ENCODE results near the gene SEZ6L2. TPM values are rescaled to one million over a fixed set of nuclear protein-coding genes. Genes with fewer than 3 reads are reported as not detected.

Gene SEZ6L2
- total and polyA plus RNA-seq, 2 of the 13 experiments (the other 11 are each of a cell fraction or from before 2014, with no cell fraction given), result 14.9 to 16.9 TPM

GRCh38 chr16:29943846-29944799 is 44.8 kb upstream of the SEZ6L2 start (continued):
- TF ChIP-seq MAFK (conservative IDR thresholded peaks at IDR 0.05 in 1 of 2, IDR thresholded peaks at IDR 0.05 in 1 of 2; ENCODE audit: low read length in 2 of 2), result peak; percentile 22 to 32; a peak in 2 of 4 replicates
- TF ChIP-seq ZNF160 (CRISPR knock-in tag; IDR thresholded peaks at IDR 0.05), result no peak
- TF ChIP-seq HDAC1 (CRISPR knock-in tag; IDR thresholded peaks at IDR 0.05), result no peak
- TF ChIP-seq ZNF784 (CRISPR knock-in tag; IDR thresholded peaks at IDR 0.05; ENCODE audit: borderline replicate concordance), result 0 out of 2 replicates have a peak, but pooled peaks have one; percentile 24
- TF ChIP-seq RFX5 (IDR thresholded peaks at IDR 0.05; ENCODE audit: low read depth, low read length), result peak; percentile 21; the same call in 1 of the 2 replicates
- peak in 1 of 2 experiments; percentile 29; a peak in 2 of 4 replicates for TF ChIP-seq EP300 (IDR thresholded peaks at IDR 0.05; ENCODE audit: low read depth in 2 of 2, low read length in 2 of 2)
- no peak; the same call in 1 of the 2 replicates for TF ChIP-seq EP300 (CRISPR knock-in tag; IDR thresholded peaks at IDR 0.05; ENCODE audit: borderline replicate concordance)
- peak; percentile 47; the same call in 1 of the 2 replicates for TF ChIP-seq HOXA3 (CRISPR knock-in tag; IDR thresholded peaks at IDR 0.05)
- TF ChIP-seq MIXL1 (CRISPR knock-in tag; IDR thresholded peaks at IDR 0.05), result 0 out of 2 replicates have a peak, but pooled peaks have one; percentile 41
- TF ChIP-seq NONO (IDR thresholded peaks at IDR 0.05), result no peak
- no peak for TF ChIP-seq NONO (CRISPR knock-in tag; conservative IDR thresholded peaks at IDR 0.05)
- TF ChIP-seq JUN (CRISPR knock-in tag; IDR thresholded peaks at IDR 0.05), result peak; percentile 65
- peak; percentile 85 for TF ChIP-seq ZMYM3 (CRISPR knock-in tag; IDR thresholded peaks at IDR 0.05)
- TF ChIP-seq LBX2 (CRISPR knock-in tag; IDR thresholded peaks at IDR 0.05; ENCODE audit: borderline replicate concordance), result no peak
- TF ChIP-seq NR2F6 (IDR thresholded peaks at IDR 0.05), result no peak
- peak; percentile 12; the same call in 1 of the 2 replicates for TF ChIP-seq NR2F6 (CRISPR knock-in tag; IDR thresholded peaks at IDR 0.05)
- peak; percentile 92 for TF ChIP-seq SP5 (CRISPR knock-in tag; IDR thresholded peaks at IDR 0.05; ENCODE audit: borderline replicate concordance, low read depth)
- TF ChIP-seq ZNF614 (CRISPR knock-in tag; IDR thresholded peaks at IDR 0.05; ENCODE audit: borderline replicate concordance), result 0 out of 2 replicates have a peak, but pooled peaks have one; percentile 36
- no peak for TF ChIP-seq SOX6 (IDR thresholded peaks at IDR 0.05)
- no peak for TF ChIP-seq SOX6 (CRISPR knock-in tag; IDR thresholded peaks at IDR 0.05)
- TF ChIP-seq TEAD3 (CRISPR knock-in tag; optimal IDR thresholded peaks at IDR 0.05; ENCODE audit: borderline replicate concordance), result peak; percentile 97
- peak; percentile 42 for TF ChIP-seq PAXIP1 (CRISPR knock-in tag; conservative IDR thresholded peaks at IDR 0.05)

Data from HepG2 (cell line).